Hepatocyte (in vitro differentiated cells): ENCODE data around the gene TMEM176A. TPM values are rescaled to one million over a fixed set of nuclear protein-coding genes. Genes with fewer than 3 reads are reported as not detected.

Experiments used
- DNase-seq: peaks from one replicate; pipeline ENCODE4 v3.0.0-alpha.2; 2016; ENCODE audit warnings: low spot score
- H2AFZ ChIP-seq: fragments of 200-600 bp; sonication (generic); 2 replicates; pipeline ENCODE4 v1.6.0; 2016; ENCODE audit warnings: antibody characterized with exemption, mild to moderate bottlenecking
- H3K27ac ChIP-seq: fragments of 200-600 bp; sonication (generic); 2 replicates; pipeline ENCODE4 v1.5.1; 2016; ENCODE audit warnings: mild to moderate bottlenecking
- H3K27me3 ChIP-seq: fragments of 200-600 bp; sonication (generic); 2 replicates; pipeline ENCODE4 v1.6.1; 2016
- H3K36me3 ChIP-seq: fragments of 200-600 bp; sonication (generic); replicated peaks from 2 replicates; pipeline ENCODE4 v1.5.1; 2016; ENCODE audit warnings: low read depth; ENCODE audit not compliant: insufficient read depth
- H3K4me1 ChIP-seq: fragments of 200-600 bp; sonication (generic); 2 replicates; pipeline ENCODE4 v1.5.1; 2016; ENCODE audit warnings: mild to moderate bottlenecking, moderate library complexity; ENCODE audit not compliant: insufficient read depth
- H3K4me2 ChIP-seq: fragments of 200-600 bp; sonication (generic); 2 replicates; pipeline ENCODE4 v1.6.0; 2016
- H3K4me3 ChIP-seq: fragments of 200-600 bp; sonication (generic); 2 replicates; pipeline ENCODE4 v1.5.1; 2016; ENCODE audit warnings: mild to moderate bottlenecking
- H3K79me2 ChIP-seq: fragments of 200-600 bp; sonication (generic); 2 replicates; pipeline ENCODE4 v1.6.0; 2017; ENCODE audit warnings: mild to moderate bottlenecking
- H3K9me2 ChIP-seq: fragments of 200-600 bp; sonication (generic); replicated peaks from 2 replicates; pipeline ENCODE4 v1.6.0; 2017; ENCODE audit warnings: mild to moderate bottlenecking; ENCODE audit not compliant: insufficient read depth
- H3K9me3 ChIP-seq: fragments of 200-600 bp; sonication (generic); 2 replicates; pipeline ENCODE4 v1.5.1; 2016; ENCODE audit warnings: low read depth, mild to moderate bottlenecking
- H4K20me1 ChIP-seq: fragments of 200-600 bp; sonication (generic); 2 replicates; pipeline ENCODE4 v1.6.0; 2016; ENCODE audit warnings: mild to moderate bottlenecking; ENCODE audit not compliant: insufficient read depth, poor library complexity, severe bottlenecking
- EZH2 ChIP-seq: fragments of 200-600 bp; sonication (generic); IDR thresholded peaks from 2 replicates; pipeline ENCODE4 v1.6.1; 2016; ENCODE audit warnings: antibody characterized with exemption, mild to moderate bottlenecking, borderline replicate concordance
- EZH2phosphoT487 ChIP-seq: fragments of 200-600 bp; sonication (generic); IDR thresholded peaks from one replicate; pipeline ENCODE4 v1.6.1; 2018; ENCODE audit warnings: antibody characterized with exemption, mild to moderate bottlenecking, low read depth, moderate library complexity; ENCODE audit not compliant: unreplicated experiment, severe bottlenecking
- WGBS: methylation state at CpG from one replicate; pipeline ENCODE4 v1.1.6; 2016; ENCODE audit warnings: low lambda C conversion rate; ENCODE audit errors: missing lambda C conversion rate; 5-methylcytosine and 5-hydroxymethylcytosine counted together
- polyA plus RNA-seq: library from polyadenylated mRNA; unstranded; fragments of >200 nt; fragmentation: Nextera tagmentation; extraction: Ambion mirVana; gene quantifications from 2 replicates; pipeline ENCODE4 v1.2.1, GENCODE V29; 2016
- total RNA-seq: library from RNA; depleted of rRNA; stranded (reverse); fragments of >200 nt; gene quantifications from 2 replicates; pipeline ENCODE4 v1.2.3, GENCODE V29; 2014
- TF ChIP-seq, protein P1 (sequence below): fragments of 200-600 bp; sonication (generic); IDR thresholded peaks from 2 replicates; pipeline ENCODE4 v1.5.1; 2016; ENCODE audit warnings: antibody characterized with exemption, mild to moderate bottlenecking; ENCODE audit not compliant: poor library complexity

TMEM176A gene
- total and polyA plus RNA-seq, 2 experiments from 2014 or later: 202 to 343 TPM

DNA sequence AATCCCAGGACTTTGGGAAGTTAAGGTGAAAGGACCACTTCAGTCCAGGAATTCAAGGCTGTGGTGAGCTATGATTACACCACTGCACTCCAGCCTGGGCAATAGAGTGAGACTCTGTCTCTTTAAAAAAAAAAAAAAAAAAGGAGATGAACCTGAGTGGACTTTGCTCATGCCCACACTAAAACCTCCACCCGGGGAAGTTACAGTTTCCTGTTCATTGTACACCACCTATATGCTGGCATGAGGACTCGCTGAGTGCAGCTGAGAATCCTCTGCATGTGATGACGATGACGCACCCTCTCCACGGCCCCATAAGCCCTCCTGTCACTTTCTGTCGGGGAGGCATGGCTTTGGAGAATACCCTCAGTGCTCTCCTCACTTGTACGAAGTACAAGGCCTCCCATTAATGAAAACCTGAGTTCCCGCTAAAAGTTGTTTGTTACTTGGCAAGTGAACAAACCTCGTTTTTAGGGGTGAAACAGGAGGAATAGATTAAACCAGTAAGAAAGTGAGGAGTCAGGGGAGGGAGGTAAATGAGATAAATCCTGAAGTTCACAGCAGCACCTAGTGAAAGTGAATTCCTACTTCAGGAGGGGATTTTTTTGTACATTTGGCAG is 16.3 kb upstream of the TMEM176A start:
- Histone ChIP-seq H3K4me3 (no peak overlapping the region), H3K9me2 (no peaks in the 10 kb centered on the region), H3K79me2 (no peaks in the 10 kb centered on the region), H3K4me2 (peak overlapping the region; percentile 53), H3K27me3 (no peaks in the 10 kb centered on the region), H3K36me3 (no peaks in the 10 kb centered on the region), H3K4me1 (peaks cover 52% of the 10 kb centered on the region), H3K9me3 (no peaks in the 10 kb centered on the region), H3K27ac (peak overlapping the region; percentile 82), H2AFZ (no peak overlapping the region), H4K20me1 (no peaks in the 10 kb centered on the region)
- DNase-seq: peak; percentile 77
- 39% methylated on average over 9 of the region's 9 CpGs for WGBS
- TF ChIP-seq EZH2: no peak
- TF ChIP-seq, protein P1, sequence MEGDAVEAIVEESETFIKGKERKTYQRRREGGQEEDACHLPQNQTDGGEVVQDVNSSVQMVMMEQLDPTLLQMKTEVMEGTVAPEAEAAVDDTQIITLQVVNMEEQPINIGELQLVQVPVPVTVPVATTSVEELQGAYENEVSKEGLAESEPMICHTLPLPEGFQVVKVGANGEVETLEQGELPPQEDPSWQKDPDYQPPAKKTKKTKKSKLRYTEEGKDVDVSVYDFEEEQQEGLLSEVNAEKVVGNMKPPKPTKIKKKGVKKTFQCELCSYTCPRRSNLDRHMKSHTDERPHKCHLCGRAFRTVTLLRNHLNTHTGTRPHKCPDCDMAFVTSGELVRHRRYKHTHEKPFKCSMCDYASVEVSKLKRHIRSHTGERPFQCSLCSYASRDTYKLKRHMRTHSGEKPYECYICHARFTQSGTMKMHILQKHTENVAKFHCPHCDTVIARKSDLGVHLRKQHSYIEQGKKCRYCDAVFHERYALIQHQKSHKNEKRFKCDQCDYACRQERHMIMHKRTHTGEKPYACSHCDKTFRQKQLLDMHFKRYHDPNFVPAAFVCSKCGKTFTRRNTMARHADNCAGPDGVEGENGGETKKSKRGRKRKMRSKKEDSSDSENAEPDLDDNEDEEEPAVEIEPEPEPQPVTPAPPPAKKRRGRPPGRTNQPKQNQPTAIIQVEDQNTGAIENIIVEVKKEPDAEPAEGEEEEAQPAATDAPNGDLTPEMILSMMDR: no peak
- TF ChIP-seq EZH2phosphoT487: no peak

GRCh38 chr7:150784954-150785353 is 15.6 kb upstream of the TMEM176A start:
- Histone ChIP-seq H3K4me1 (peaks cover 52% of the 10 kb centered on the region), H3K4me3 (no peak overlapping the region), H3K36me3 (no peaks in the 10 kb centered on the region), H2AFZ (no peak overlapping the region), H3K27ac (peak overlapping the region; percentile 82), H3K79me2 (no peaks in the 10 kb centered on the region), H3K9me3 (no peaks in the 10 kb centered on the region), H4K20me1 (no peaks in the 10 kb centered on the region), H3K27me3 (no peaks in the 10 kb centered on the region), H3K9me2 (no peaks in the 10 kb centered on the region), H3K4me2 (peak overlapping the region; percentile 53)
- peak; percentile 48 for DNase-seq
- TF ChIP-seq EZH2phosphoT487: no peak
- WGBS: 76% methylated on average over 4 of the region's 4 CpGs

DNA sequence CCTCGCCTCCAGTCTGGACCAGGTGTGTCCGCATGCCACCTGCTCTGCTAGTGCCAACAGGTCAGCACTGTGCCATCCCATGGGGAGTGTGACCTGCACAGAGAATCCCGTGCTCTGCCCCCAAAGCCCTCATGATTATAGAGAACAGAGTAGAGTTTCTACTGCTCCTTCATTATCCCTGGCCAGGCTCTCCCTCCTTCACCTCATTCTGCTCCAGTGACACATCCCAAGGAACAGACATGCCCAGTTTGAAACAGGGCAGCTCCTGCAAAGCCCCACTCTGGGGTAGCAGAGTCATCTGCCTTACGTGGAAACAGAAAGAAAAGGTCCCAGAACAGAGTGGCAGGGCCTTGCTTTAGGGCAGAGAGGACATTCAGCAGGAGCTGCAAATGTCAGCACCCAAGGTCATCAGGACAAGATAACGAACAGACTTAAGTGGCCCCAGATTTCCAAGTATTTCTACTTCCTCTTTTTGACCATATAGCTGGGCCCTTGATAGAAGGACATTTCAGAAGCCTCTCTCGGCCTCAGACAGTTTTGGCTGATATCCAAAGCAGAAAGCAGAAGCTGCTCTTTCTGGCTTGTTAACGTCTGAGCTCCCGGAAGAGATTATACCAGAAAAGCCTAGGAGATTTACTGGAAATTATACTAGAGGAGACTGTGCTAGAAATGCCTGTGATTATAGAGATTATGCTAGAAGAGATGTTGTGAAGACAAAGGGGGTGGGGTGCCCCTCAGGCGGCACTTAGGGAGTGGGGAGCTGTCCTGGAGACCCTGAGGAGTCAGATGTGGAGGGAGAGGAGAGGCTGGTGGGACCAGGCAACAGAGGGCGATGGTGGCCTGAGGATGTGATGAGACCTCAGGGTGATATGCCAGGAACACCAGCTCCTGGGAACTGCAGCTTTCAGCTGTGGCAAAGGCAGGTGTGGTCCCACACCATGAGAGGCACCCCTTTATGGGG is 13.0 kb upstream of the TMEM176A start:
- Histone ChIP-seq H3K4me1 (peaks cover 40% of the 10 kb centered on the region), H3K79me2 (no peaks in the 10 kb centered on the region), H3K27me3 (no peaks in the 10 kb centered on the region), H3K4me2 (peak overlapping the region; percentile 35), H3K36me3 (no peaks in the 10 kb centered on the region), H3K27ac (peak overlapping the region; percentile 63), H2AFZ (no peak overlapping the region), H4K20me1 (no peaks in the 10 kb centered on the region), H3K4me3 (no peak overlapping the region), H3K9me3 (no peaks in the 10 kb centered on the region), H3K9me2 (no peaks in the 10 kb centered on the region)
- TF ChIP-seq, protein P1: no peak
- TF ChIP-seq EZH2phosphoT487 (no peak), EZH2 (no peak)
- WGBS: 59% methylated on average over 10 of the region's 10 CpGs
- peak; percentile 49 for DNase-seq
